Panc1 (cell line): ENCODE results near the gene WDR70. TPM values are rescaled to one million over a fixed set of nuclear protein-coding genes. Genes with fewer than 3 reads are reported as not detected.

Source experiments
- ATAC-seq: fragments of 200-7000 bp; cut with Tn5 transposase; 2 replicates; pipeline ENCODE4 v1.9.1; 2020; ENCODE audit warnings: mild to moderate bottlenecking, moderate library complexity
- BruUV-seq: library from RNA; stranded (reverse); fragments of 400-500 nt; replicated peaks from 2 replicates; lab custom pipeline; 2021; lab: Mats Ljungman, UMichigan
- CTCF ChIA-PET: fragments of 300-600 bp; sonication (Branson Sonifier 250); formaldehyde crosslinking; loops from one replicate; lab custom pipeline; 2022; ENCODE audit warnings: antibody characterized with exemption; lab: Charles Lee
- POLR2A ChIA-PET: fragments of 300-600 bp; sonication (Branson Sonifier 250); formaldehyde crosslinking; loops from one replicate; lab custom pipeline; 2022; ENCODE audit warnings: antibody characterized with exemption; lab: Charles Lee
- DNase-seq: peaks from one replicate; pipeline ENCODE4 v3.0.0-alpha.2; 2010; ENCODE audit warnings: low read depth, low spot score
- H3K27ac ChIP-seq: 2 replicates; pipeline ENCODE4 v1.5.1; 2011; ENCODE audit warnings: mild to moderate bottlenecking, low read length, inconsistent platforms
- H3K27me3 ChIP-seq: fragments of 200-500 bp; sonication (Bioruptor generic); 2 replicates; pipeline ENCODE4 v1.6.0; 2014; ENCODE audit warnings: low read length, inconsistent platforms; ENCODE audit not compliant: control insufficient read depth, insufficient read depth
- H3K36me3 ChIP-seq: fragments of 200-500 bp; sonication (Bioruptor generic); 2 replicates; pipeline ENCODE4 v1.5.1; 2014; ENCODE audit warnings: inconsistent platforms, mild to moderate bottlenecking, low read length, moderate library complexity; ENCODE audit not compliant: control insufficient read depth, insufficient read depth
- H3K4me1 ChIP-seq: 2 replicates; pipeline ENCODE4 v1.5.1; 2011; ENCODE audit warnings: inconsistent platforms, mild to moderate bottlenecking, low read length, moderate library complexity; ENCODE audit not compliant: control insufficient read depth, insufficient read depth
- H3K4me3 ChIP-seq, 2 experiments: 2 replicates each; pipeline ENCODE4 v1.5.1; 2011 to 2012; ENCODE audit warnings: low read depth in 2 of 2, low read length in 2 of 2, mild to moderate bottlenecking in 2 of 2, inconsistent platforms in 1 of 2, moderate library complexity in 1 of 2
- H3K9me3 ChIP-seq: fragments of 200-500 bp; sonication (Bioruptor generic); 2 replicates; pipeline ENCODE4 v1.5.1; 2014; ENCODE audit warnings: low read depth, mild to moderate bottlenecking, inconsistent platforms, low read length, moderate library complexity; ENCODE audit not compliant: control insufficient read depth, insufficient read depth
- POLR2AphosphoS5 ChIP-seq: IDR thresholded peaks from 2 replicates; pipeline ENCODE4 v1.6.1; 2012; ENCODE audit warnings: mild to moderate bottlenecking, low read depth, low read length, moderate library complexity
- SIN3A ChIP-seq: IDR thresholded peaks from 2 replicates; pipeline ENCODE4 v1.6.1; 2012; ENCODE audit warnings: low read depth, mild to moderate bottlenecking, low read length, moderate library complexity, borderline replicate concordance; ENCODE audit not compliant: insufficient read depth
- TCF7L2 ChIP-seq: IDR thresholded peaks from 2 replicates; pipeline ENCODE4 v1.6.1; 2011; ENCODE audit warnings: mild to moderate bottlenecking, low read depth, low read length, inconsistent platforms
- in situ Hi-C: cut with HindIII; loops from 2 replicates; pipeline ENCODE4 v1.10.0; 2016; ENCODE audit warnings: low sequenced_read_pairs, low pct_unique_long_range_greater_than_20kb
- intact Hi-C: fragments of 100-400 bp; cut with micrococcal nuclease; formaldehyde crosslinking; loops from one replicate; pipeline ENCODE4 v1.10.0; 2022; ENCODE audit not compliant: unreplicated experiment
- total RNA-seq: library from RNA; stranded (reverse); gene quantifications from one replicate; pipeline ENCODE4 v1.2.1, GENCODE V29; 2021; ENCODE audit not compliant: unreplicated experiment
- TF ChIP-seq, protein P1 (sequence below): fragments of 450-650 bp; IDR thresholded peaks from 2 replicates; pipeline ENCODE4 v1.5.1; 2017; ENCODE audit warnings: mild to moderate bottlenecking
- TF ChIP-seq, protein P2 (sequence below), 2 experiments: IDR thresholded peaks; 2 replicates each; pipeline ENCODE4 v1.6.1; 2011 to 2012; ENCODE audit warnings: low read depth in 2 of 2, control low read depth in 1 of 2, low read length in 1 of 2, mild to moderate bottlenecking in 1 of 2, moderate library complexity in 1 of 2; ENCODE audit not compliant: insufficient read depth in 1 of 2

The WDR70 gene
- total RNA-seq, 1 experiment from 2014 or later: 29.5 TPM

- ChIA-PET CTCF (no interaction called here), POLR2A (no interaction called here)
- H3K36me3 ChIP-seq: no peaks in the 10 kb centered on the region
- in situ Hi-C loops (no loop called here), intact Hi-C loops (no loop called here)
- BruUV-seq: no TSS peak
- TF ChIP-seq TCF7L2 (no peak), POLR2AphosphoS5 (no peak), SIN3A (no peak)
- no peaks in the 10 kb centered on the region for H3K9me3 ChIP-seq
- DNase-seq: no peak
- H3K27me3 ChIP-seq: no peaks in the 10 kb centered on the region
- peaks cover 3% of the 10 kb centered on the region; the same call in 1 of the 2 replicates for H3K4me1 ChIP-seq
- ATAC-seq: no peak
- no peak overlapping the region for H3K4me3 ChIP-seq
- H3K27ac ChIP-seq: no peak overlapping the region
These were observed 282.3 kb downstream of the WDR70 start for GRCh38 chr5:37661227-37661920.

DNA sequence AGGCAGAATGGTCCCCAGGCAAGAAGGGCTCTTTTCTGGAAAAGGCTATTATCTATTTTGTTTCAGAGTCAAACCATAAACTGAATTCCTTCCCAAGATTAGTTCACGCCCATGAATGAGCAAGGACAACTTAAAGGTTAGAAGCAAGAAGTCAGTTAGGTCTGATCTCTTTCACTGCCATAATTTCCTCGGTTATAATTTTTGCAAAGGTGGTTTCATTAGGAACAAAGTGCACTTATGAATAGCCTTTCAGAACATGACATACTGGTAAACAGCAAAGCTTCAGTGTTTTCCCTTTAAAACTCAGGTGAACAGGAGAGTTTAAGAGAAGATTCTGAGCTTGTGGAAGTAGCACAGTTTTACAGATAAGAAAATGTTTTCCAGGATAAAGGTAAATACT is 282.8 kb downstream of the WDR70 start:
- peaks cover 3% of the 10 kb centered on the region for H3K4me1 ChIP-seq
- H3K9me3 ChIP-seq: no peaks in the 10 kb centered on the region
- DNase-seq (no peak), ATAC-seq (no peak)
- TF ChIP-seq TCF7L2: no peak
- no peak for TF ChIP-seq POLR2AphosphoS5
- TF ChIP-seq, protein P1, sequence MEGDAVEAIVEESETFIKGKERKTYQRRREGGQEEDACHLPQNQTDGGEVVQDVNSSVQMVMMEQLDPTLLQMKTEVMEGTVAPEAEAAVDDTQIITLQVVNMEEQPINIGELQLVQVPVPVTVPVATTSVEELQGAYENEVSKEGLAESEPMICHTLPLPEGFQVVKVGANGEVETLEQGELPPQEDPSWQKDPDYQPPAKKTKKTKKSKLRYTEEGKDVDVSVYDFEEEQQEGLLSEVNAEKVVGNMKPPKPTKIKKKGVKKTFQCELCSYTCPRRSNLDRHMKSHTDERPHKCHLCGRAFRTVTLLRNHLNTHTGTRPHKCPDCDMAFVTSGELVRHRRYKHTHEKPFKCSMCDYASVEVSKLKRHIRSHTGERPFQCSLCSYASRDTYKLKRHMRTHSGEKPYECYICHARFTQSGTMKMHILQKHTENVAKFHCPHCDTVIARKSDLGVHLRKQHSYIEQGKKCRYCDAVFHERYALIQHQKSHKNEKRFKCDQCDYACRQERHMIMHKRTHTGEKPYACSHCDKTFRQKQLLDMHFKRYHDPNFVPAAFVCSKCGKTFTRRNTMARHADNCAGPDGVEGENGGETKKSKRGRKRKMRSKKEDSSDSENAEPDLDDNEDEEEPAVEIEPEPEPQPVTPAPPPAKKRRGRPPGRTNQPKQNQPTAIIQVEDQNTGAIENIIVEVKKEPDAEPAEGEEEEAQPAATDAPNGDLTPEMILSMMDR: no peak
- TF ChIP-seq, protein P2, sequence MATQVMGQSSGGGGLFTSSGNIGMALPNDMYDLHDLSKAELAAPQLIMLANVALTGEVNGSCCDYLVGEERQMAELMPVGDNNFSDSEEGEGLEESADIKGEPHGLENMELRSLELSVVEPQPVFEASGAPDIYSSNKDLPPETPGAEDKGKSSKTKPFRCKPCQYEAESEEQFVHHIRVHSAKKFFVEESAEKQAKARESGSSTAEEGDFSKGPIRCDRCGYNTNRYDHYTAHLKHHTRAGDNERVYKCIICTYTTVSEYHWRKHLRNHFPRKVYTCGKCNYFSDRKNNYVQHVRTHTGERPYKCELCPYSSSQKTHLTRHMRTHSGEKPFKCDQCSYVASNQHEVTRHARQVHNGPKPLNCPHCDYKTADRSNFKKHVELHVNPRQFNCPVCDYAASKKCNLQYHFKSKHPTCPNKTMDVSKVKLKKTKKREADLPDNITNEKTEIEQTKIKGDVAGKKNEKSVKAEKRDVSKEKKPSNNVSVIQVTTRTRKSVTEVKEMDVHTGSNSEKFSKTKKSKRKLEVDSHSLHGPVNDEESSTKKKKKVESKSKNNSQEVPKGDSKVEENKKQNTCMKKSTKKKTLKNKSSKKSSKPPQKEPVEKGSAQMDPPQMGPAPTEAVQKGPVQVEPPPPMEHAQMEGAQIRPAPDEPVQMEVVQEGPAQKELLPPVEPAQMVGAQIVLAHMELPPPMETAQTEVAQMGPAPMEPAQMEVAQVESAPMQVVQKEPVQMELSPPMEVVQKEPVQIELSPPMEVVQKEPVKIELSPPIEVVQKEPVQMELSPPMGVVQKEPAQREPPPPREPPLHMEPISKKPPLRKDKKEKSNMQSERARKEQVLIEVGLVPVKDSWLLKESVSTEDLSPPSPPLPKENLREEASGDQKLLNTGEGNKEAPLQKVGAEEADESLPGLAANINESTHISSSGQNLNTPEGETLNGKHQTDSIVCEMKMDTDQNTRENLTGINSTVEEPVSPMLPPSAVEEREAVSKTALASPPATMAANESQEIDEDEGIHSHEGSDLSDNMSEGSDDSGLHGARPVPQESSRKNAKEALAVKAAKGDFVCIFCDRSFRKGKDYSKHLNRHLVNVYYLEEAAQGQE (IDR thresholded peaks at IDR 0.05; ENCODE audit: insufficient read depth in 1 of 2, low read depth in 2 of 2, low read length in 1 of 2): no peak
- no peak for TF ChIP-seq SIN3A
- no peaks in the 10 kb centered on the region for H3K36me3 ChIP-seq
- no peak overlapping the region for H3K27ac ChIP-seq
- no peaks in the 10 kb centered on the region for H3K27me3 ChIP-seq
- ChIA-PET POLR2A (no interaction called here), CTCF (no interaction called here)
- no peak overlapping the region for H3K4me3 ChIP-seq
- in situ Hi-C loops: no loop called here
- no TSS peak for BruUV-seq
- intact Hi-C loops: no loop called here

- Histone ChIP-seq H3K9me3 (no peaks in the 10 kb centered on the region), H3K36me3 (no peaks in the 10 kb centered on the region), H3K4me1 (peaks cover 7% of the 10 kb centered on the region), H3K4me3 (no peak overlapping the region), H3K27me3 (no peaks in the 10 kb centered on the region), H3K27ac (no peak overlapping the region)
- in situ Hi-C loops: no loop called here
- DNase-seq: no peak
- ChIA-PET CTCF (no interaction called here), POLR2A (no interaction called here)
- no TSS peak for BruUV-seq
- ATAC-seq: no peak
- TF ChIP-seq POLR2AphosphoS5: no peak
- no peak for TF ChIP-seq TCF7L2
- no peak for TF ChIP-seq SIN3A
- TF ChIP-seq, protein P2 (IDR thresholded peaks at IDR 0.05; ENCODE audit: insufficient read depth in 1 of 2, low read depth in 2 of 2, low read length in 1 of 2): no peak
- TF ChIP-seq, protein P1: no peak
- intact Hi-C loops: no loop called here
These were observed 283.2 kb downstream of the WDR70 start for GRCh38 chr5:37662362-37662761.
